ENCODE results near the gene TWF2. TPM values are rescaled to one million over a fixed set of nuclear protein-coding genes. Genes with fewer than 3 reads are reported as not detected.
A peak's percentile ranks its signal among the peaks of the same experiment; 100 is the strongest.

The TWF2 gene
- polyA plus RNA-seq, 1 donor = 19.9 TPM

DNA sequence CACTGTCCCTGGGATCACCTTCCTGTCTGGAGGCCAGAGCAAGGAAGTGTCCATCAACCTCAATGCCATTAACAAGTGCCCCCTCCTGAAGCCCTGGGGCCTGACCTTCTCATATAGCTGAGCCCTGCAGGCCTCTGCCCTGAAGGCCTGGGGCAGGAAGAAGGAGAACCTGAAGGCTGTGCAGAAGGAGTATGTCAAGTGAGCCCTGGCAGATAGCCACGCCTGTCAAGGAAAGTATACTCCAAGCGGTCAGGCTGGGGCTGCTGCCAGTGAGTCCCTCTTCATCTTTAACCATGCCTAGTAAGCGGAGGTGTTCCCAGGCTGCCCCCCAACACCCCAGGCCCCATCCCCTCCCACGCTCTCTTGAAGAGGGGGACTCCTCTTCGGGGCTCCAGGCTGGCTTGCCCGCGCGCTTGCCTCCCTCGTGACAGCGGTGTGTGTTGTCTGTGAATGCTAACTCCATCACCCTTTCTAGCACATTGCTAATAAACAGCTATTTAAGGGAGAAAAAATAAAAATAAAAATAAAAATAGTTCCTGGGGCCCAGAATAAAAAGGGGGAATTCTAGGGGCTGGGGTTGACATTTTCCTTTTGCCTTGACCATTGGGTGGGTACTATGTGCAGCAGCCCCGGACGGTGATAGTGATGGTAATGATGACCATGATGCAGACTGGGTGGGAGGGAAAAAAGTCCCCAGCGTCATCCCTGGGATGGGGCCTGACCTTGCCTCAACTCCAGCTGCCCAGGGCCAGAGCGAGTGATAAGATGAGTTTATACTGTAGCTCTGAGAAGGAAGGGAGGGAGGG lies 44.3 kb downstream of the TWF2 start:
- 88% methylated on average over 1 of the region's 14 CpGs for WGBS (ENCODE audit: insufficient coverage, low lambda C conversion rate)
- Histone ChIP-seq H3K27ac (ENCODE audit: low read length) (no peak overlapping the region), H3K4me1 (ENCODE audit: control insufficient read depth, insufficient read depth, low read length) (peaks cover 45% of the 10 kb centered on the region), H3K9me3 (ENCODE audit: control insufficient read depth, low read depth, low read length) (no peaks in the 10 kb centered on the region), H3K4me3 (ENCODE audit: low read length) (no peak overlapping the region), H3K27me3 (ENCODE audit: control insufficient read depth, insufficient read depth, low read length) (no peaks in the 10 kb centered on the region), H3K36me3 (ENCODE audit: control insufficient read depth, insufficient read depth, low read length) (peaks cover 4% of the 10 kb centered on the region)
- DNase-seq = peak in 1 of 2 donors; percentile 17

DNA sequence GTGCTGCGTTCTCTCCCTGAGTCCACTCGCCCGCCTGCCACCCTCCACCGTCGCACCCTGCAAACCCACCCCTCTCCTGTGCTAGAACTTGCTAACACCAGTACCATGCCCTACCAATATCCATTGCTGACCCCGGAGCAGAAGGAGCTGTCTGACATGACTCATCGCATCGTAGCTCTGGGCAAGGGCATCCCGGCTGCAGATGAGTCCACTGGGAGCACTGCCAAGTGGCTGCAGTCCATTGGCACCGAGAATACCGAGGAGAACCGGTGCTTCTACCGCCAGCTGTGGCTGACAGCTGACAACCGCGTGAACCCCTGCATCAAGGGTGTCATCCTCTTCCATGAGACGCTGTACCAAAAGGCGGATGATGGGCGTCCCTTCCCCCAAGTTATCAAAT lies 45.9 kb downstream of the TWF2 start:
- H3K4me3 ChIP-seq (ENCODE audit: low read length) = no peak overlapping the region
- H3K27ac ChIP-seq (ENCODE audit: low read length) = no peak overlapping the region
- peaks cover 53% of the 10 kb centered on the region for H3K4me1 ChIP-seq (ENCODE audit: control insufficient read depth, insufficient read depth, low read length)
- H3K36me3 ChIP-seq (ENCODE audit: control insufficient read depth, insufficient read depth, low read length) = no peaks in the 10 kb centered on the region
- DNase-seq = no peak
- WGBS (ENCODE audit: insufficient coverage, low lambda C conversion rate) = no CpG with 5 or more reads among the region's 18 CpGs
- no peaks in the 10 kb centered on the region for H3K9me3 ChIP-seq (ENCODE audit: control insufficient read depth, low read depth, low read length)
- H3K27me3 ChIP-seq (ENCODE audit: control insufficient read depth, insufficient read depth, low read length) = no peaks in the 10 kb centered on the region

DNA sequence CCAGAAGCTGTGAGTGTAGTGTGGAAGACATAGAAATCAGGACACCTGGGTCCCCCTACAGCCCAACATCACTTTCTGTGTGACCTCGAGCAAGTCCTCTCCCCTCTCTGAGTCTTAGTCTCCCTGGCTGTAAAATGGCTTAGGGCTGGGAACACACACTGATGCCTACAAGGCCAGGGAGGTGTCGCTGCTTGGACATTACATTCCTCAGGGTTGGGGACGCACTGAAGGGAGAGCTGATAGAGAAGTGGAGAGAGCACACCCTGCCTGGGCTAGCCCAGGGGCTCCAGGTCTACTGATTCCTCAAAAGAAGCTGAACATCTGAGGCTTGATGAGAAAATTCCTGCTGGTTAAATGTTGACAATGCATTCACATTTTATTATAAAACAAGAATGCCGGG lies 47.3 kb downstream of the TWF2 start:
- no peak overlapping the region for H3K27ac ChIP-seq (ENCODE audit: low read length)
- peaks cover 43% of the 10 kb centered on the region for H3K4me1 ChIP-seq (ENCODE audit: control insufficient read depth, insufficient read depth, low read length)
- no peaks in the 10 kb centered on the region for H3K27me3 ChIP-seq (ENCODE audit: control insufficient read depth, insufficient read depth, low read length)
- H3K36me3 ChIP-seq (ENCODE audit: control insufficient read depth, insufficient read depth, low read length) = no peaks in the 10 kb centered on the region
- H3K9me3 ChIP-seq (ENCODE audit: control insufficient read depth, low read depth, low read length) = no peaks in the 10 kb centered on the region
- no peak overlapping the region for H3K4me3 ChIP-seq (ENCODE audit: low read length)
- no peak for DNase-seq
- no CpG with 5 or more reads among the region's 4 CpGs for WGBS (ENCODE audit: insufficient coverage, low lambda C conversion rate)

GRCh38 chr3:52190294-52191074 lies 48.5 kb downstream of the TWF2 start:
- H3K9me3 ChIP-seq (ENCODE audit: control insufficient read depth, low read depth, low read length) = no peaks in the 10 kb centered on the region
- no CpG with 5 or more reads among the region's 9 CpGs for WGBS (ENCODE audit: insufficient coverage, low lambda C conversion rate)
- H3K4me3 ChIP-seq (ENCODE audit: low read length) = no peak overlapping the region
- H3K36me3 ChIP-seq (ENCODE audit: control insufficient read depth, insufficient read depth, low read length) = no peaks in the 10 kb centered on the region
- no peak for DNase-seq
- H3K27ac ChIP-seq (ENCODE audit: low read length) = no peak overlapping the region
- H3K27me3 ChIP-seq (ENCODE audit: control insufficient read depth, insufficient read depth, low read length) = no peaks in the 10 kb centered on the region
- peaks cover 32% of the 10 kb centered on the region for H3K4me1 ChIP-seq (ENCODE audit: control insufficient read depth, insufficient read depth, low read length)

DNA sequence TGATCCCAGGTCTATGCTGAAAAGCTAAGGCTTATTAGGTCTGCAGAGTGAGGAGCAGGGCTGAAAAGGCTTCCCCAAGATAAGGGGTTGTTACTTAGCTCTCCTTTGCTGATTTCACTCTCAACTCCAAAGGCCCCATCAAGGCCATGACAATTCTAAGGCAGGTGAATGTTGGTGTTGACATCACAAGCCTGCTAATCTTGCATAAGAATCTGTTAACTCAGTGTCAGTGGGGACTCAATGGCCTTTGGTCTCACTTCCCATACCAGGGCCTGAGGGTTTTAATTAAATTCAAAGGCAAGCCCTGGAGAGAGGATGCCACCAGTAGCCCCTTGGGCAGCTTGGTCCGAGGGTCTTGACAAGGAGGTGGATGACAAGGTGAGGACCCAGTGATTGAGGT lies 50.4 kb downstream of the TWF2 start:
- Histone ChIP-seq H3K27ac (ENCODE audit: low read length) (peak overlapping the region; percentile 86), H3K36me3 (ENCODE audit: control insufficient read depth, insufficient read depth, low read length) (no peaks in the 10 kb centered on the region), H3K9me3 (ENCODE audit: control insufficient read depth, low read depth, low read length) (no peaks in the 10 kb centered on the region), H3K4me1 (ENCODE audit: control insufficient read depth, insufficient read depth, low read length) (peaks cover 29% of the 10 kb centered on the region), H3K4me3 (ENCODE audit: low read length) (no peak overlapping the region), H3K27me3 (ENCODE audit: control insufficient read depth, insufficient read depth, low read length) (no peaks in the 10 kb centered on the region)
- WGBS (ENCODE audit: insufficient coverage, low lambda C conversion rate) = no CpG with 5 or more reads among the region's 1 CpG
- peak in 1 of 2 donors; percentile 69 for DNase-seq

GRCh38 chr3:52186729-52187128 lies 52.2 kb downstream of the TWF2 start:
- WGBS (ENCODE audit: insufficient coverage, low lambda C conversion rate) = 98% methylated on average over 7 of the region's 9 CpGs
- DNase-seq = no peak

GRCh38 chr3:52185837-52186236 lies 53.1 kb downstream of the TWF2 start:
- WGBS (ENCODE audit: insufficient coverage, low lambda C conversion rate) = no CpG with 5 or more reads among the region's 3 CpGs
- H3K36me3 ChIP-seq (ENCODE audit: control insufficient read depth, insufficient read depth, low read length) = no peaks in the 10 kb centered on the region
- no peaks in the 10 kb centered on the region for H3K27me3 ChIP-seq (ENCODE audit: control insufficient read depth, insufficient read depth, low read length)
- H3K4me3 ChIP-seq (ENCODE audit: low read length) = no peak overlapping the region
- H3K27ac ChIP-seq (ENCODE audit: low read length) = no peak overlapping the region
- no peak for DNase-seq
- peaks cover 28% of the 10 kb centered on the region for H3K4me1 ChIP-seq (ENCODE audit: control insufficient read depth, insufficient read depth, low read length)
- no peaks in the 10 kb centered on the region for H3K9me3 ChIP-seq (ENCODE audit: control insufficient read depth, low read depth, low read length)

More at GRCh38 chr3:52186729-52187128, 52.2 kb downstream of the TWF2 start:
- H3K4me1 ChIP-seq (ENCODE audit: control insufficient read depth, insufficient read depth, low read length) = peaks cover 29% of the 10 kb centered on the region
- no peaks in the 10 kb centered on the region for H3K27me3 ChIP-seq (ENCODE audit: control insufficient read depth, insufficient read depth, low read length)
- no peaks in the 10 kb centered on the region for H3K36me3 ChIP-seq (ENCODE audit: control insufficient read depth, insufficient read depth, low read length)
- H3K27ac ChIP-seq (ENCODE audit: low read length) = no peak overlapping the region
- H3K9me3 ChIP-seq (ENCODE audit: control insufficient read depth, low read depth, low read length) = no peaks in the 10 kb centered on the region
- H3K4me3 ChIP-seq (ENCODE audit: low read length) = no peak overlapping the region

DNA sequence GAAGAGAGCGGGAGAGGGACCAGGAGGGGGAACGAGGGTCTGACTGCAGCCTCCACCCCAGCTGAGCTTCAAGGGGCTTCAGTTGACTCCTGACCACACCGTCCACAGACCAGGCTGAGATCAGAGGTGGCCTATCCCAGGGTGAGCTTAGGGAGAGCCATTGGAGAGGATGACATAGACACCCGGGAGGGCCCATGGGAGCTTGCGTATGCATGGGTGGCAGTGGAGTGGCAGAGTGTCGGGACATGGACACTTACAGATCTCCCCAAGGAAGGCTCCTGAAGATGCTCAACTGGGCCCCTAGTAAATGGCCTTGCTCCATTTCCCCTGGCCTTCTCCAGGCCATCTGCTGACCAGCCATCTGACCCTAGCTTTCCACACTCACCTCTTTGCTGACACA lies 53.6 kb downstream of the TWF2 start:
- Histone ChIP-seq H3K9me3 (ENCODE audit: control insufficient read depth, low read depth, low read length) (no peaks in the 10 kb centered on the region), H3K27ac (ENCODE audit: low read length) (no peak overlapping the region), H3K4me3 (ENCODE audit: low read length) (no peak overlapping the region), H3K27me3 (ENCODE audit: control insufficient read depth, insufficient read depth, low read length) (no peaks in the 10 kb centered on the region), H3K36me3 (ENCODE audit: control insufficient read depth, insufficient read depth, low read length) (no peaks in the 10 kb centered on the region), H3K4me1 (ENCODE audit: control insufficient read depth, insufficient read depth, low read length) (peaks cover 23% of the 10 kb centered on the region)
- DNase-seq = no peak
- WGBS (ENCODE audit: insufficient coverage, low lambda C conversion rate) = no CpG with 5 or more reads among the region's 6 CpGs

- DNase-seq = no peak
- no peak overlapping the region for H3K27ac ChIP-seq (ENCODE audit: low read length)
- no peaks in the 10 kb centered on the region for H3K36me3 ChIP-seq (ENCODE audit: control insufficient read depth, insufficient read depth, low read length)
- no CpG with 5 or more reads among the region's 8 CpGs for WGBS (ENCODE audit: insufficient coverage, low lambda C conversion rate)
- no peaks in the 10 kb centered on the region for H3K27me3 ChIP-seq (ENCODE audit: control insufficient read depth, insufficient read depth, low read length)
- peaks cover 17% of the 10 kb centered on the region for H3K4me1 ChIP-seq (ENCODE audit: control insufficient read depth, insufficient read depth, low read length)
- no peaks in the 10 kb centered on the region for H3K9me3 ChIP-seq (ENCODE audit: control insufficient read depth, low read depth, low read length)
- no peak overlapping the region for H3K4me3 ChIP-seq (ENCODE audit: low read length)
Observed at GRCh38 chr3:52184690-52185089, 54.3 kb downstream of the TWF2 start.

DNA sequence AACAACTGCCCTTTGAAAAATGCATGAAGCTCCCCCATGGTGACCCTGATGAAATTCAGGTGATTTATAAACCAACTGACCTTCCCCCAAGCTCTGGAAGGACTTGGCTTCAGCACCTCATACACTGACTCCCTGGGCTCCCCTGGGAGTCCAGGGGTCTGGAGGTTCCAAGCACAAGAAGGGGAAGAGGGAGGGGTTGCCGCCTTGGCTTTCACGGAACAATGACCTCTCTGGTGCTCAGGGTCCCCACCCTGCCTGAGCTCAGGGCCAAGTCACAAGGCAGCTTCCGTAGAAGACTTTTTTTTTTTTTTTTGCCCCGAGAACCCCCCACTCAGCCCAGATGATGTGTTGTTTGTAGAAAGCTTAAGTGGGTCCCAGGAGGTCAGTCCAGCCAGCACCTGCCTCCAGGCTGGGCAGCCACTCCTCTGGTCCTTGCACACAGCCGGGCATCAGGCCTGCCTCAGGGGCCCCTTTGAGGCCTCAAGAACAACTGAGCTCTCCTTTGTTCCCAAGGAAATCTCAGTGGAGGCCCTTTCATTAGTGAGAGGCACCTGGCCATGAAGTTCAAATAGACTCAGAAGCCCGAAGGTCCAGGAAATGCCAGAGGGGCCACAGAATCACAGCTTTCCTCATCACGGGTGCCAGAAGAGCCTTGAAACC lies 55.0 kb downstream of the TWF2 start:
- no peaks in the 10 kb centered on the region for H3K27me3 ChIP-seq (ENCODE audit: control insufficient read depth, insufficient read depth, low read length)
- no peaks in the 10 kb centered on the region for H3K9me3 ChIP-seq (ENCODE audit: control insufficient read depth, low read depth, low read length)
- no peak overlapping the region for H3K27ac ChIP-seq (ENCODE audit: low read length)
- peak in 1 of 2 donors; percentile 64 for DNase-seq
- WGBS (ENCODE audit: insufficient coverage, low lambda C conversion rate) = no CpG with 5 or more reads among the region's 7 CpGs
- no peak overlapping the region for H3K4me3 ChIP-seq (ENCODE audit: low read length)
- peaks cover 10% of the 10 kb centered on the region for H3K4me1 ChIP-seq (ENCODE audit: control insufficient read depth, insufficient read depth, low read length)
- H3K36me3 ChIP-seq (ENCODE audit: control insufficient read depth, insufficient read depth, low read length) = no peaks in the 10 kb centered on the region
